Type B pancreatic cell (in vitro differentiated cells): ENCODE results near the gene CEACAM21. TPM values are rescaled to one million over a fixed set of nuclear protein-coding genes. Genes with fewer than 3 reads are reported as not detected.

Experiments used
- DNase-seq: peaks from one replicate; pipeline ENCODE4 v3.0.0; 2021; ENCODE audit warnings: mixed read lengths; ENCODE audit not compliant: unreplicated experiment; ENCODE audit errors: extremely low spot score
- H3K27ac Mint-ChIP-seq: 2 replicates; pipeline ENCODE4 v1.8.0; 2021; ENCODE audit warnings: mild to moderate bottlenecking, mixed read lengths
- H3K27me3 Mint-ChIP-seq: 2 replicates; pipeline ENCODE4 v1.8.0; 2021; ENCODE audit warnings: mixed read lengths
- H3K36me3 Mint-ChIP-seq: 2 replicates; pipeline ENCODE4 v1.8.0; 2021; ENCODE audit warnings: mixed read lengths
- H3K4me1 Mint-ChIP-seq: one replicate; pipeline ENCODE4 v1.8.0; 2021; ENCODE audit warnings: mixed read lengths; ENCODE audit not compliant: unreplicated experiment
- H3K4me3 Mint-ChIP-seq: 2 replicates; pipeline ENCODE4 v1.8.0; 2021; ENCODE audit warnings: mild to moderate bottlenecking, mixed read lengths
- H3K9me3 Mint-ChIP-seq: 2 replicates; pipeline ENCODE4 v1.8.0; 2021; ENCODE audit warnings: mixed read lengths
- total RNA-seq: library from RNA; stranded (reverse); gene quantifications from 2 replicates; pipeline ENCODE4 v1.2.1, GENCODE V29; 2021; ENCODE audit warnings: low replicate concordance
- TF ChIP-seq, protein P1 (sequence below): fragments of 200-600 bp; sonication (generic); conservative IDR thresholded peaks from 2 replicates; pipeline ENCODE4 v1.5.0; 2021; ENCODE audit warnings: antibody characterized with exemption, mild to moderate bottlenecking

Gene CEACAM21
- total RNA-seq, 1 donor from 2014 or later: not detected

DNA sequence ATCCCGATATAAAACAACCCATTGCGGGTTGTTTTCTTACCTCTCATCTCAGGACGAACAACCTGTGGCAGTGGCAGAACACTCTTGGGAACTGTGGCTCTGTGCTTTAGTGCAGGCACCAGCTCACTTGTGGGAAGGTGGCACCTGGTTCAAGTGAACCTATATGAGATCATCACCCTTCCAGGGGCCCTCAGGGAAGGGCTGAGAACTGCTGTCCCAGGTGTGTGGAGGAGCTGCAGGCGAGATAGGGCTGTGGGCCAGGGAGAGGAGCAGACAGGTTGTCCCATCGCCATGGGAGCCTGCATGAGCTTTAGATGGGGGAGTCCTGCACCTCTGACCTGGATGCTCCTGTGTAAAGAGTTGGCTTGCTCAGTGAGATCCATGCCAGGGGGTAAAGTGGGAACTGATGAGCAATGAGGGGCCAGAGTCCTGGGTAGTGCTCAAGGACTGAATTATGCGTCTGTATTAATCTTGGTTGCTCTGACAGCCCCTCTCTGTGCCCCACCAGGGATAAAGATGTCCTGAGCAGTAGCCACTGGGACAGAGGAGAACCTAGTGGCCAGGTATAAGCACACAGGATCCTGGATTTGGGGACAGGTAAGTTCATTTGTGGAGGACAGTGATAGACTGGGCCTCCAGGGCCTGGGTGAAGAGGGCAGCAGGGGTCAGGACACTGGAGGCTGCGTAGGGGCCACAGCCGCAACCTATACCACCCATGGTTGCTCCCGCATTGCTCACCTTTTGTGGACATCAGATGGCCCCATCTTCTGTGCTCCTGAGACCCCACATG is 42.2 kb downstream of the CEACAM21 start:
- Mint-ChIP-seq H3K36me3 (no peaks in the 10 kb centered on the region), H3K9me3 (peaks cover 11% of the 10 kb centered on the region), H3K27me3 (no peaks in the 10 kb centered on the region), H3K4me3 (no peak overlapping the region), H3K4me1 (no peaks in the 10 kb centered on the region), H3K27ac (no peak overlapping the region)
- TF ChIP-seq, protein P1, sequence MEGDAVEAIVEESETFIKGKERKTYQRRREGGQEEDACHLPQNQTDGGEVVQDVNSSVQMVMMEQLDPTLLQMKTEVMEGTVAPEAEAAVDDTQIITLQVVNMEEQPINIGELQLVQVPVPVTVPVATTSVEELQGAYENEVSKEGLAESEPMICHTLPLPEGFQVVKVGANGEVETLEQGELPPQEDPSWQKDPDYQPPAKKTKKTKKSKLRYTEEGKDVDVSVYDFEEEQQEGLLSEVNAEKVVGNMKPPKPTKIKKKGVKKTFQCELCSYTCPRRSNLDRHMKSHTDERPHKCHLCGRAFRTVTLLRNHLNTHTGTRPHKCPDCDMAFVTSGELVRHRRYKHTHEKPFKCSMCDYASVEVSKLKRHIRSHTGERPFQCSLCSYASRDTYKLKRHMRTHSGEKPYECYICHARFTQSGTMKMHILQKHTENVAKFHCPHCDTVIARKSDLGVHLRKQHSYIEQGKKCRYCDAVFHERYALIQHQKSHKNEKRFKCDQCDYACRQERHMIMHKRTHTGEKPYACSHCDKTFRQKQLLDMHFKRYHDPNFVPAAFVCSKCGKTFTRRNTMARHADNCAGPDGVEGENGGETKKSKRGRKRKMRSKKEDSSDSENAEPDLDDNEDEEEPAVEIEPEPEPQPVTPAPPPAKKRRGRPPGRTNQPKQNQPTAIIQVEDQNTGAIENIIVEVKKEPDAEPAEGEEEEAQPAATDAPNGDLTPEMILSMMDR: no peak
- DNase-seq: peak; percentile 29

DNA sequence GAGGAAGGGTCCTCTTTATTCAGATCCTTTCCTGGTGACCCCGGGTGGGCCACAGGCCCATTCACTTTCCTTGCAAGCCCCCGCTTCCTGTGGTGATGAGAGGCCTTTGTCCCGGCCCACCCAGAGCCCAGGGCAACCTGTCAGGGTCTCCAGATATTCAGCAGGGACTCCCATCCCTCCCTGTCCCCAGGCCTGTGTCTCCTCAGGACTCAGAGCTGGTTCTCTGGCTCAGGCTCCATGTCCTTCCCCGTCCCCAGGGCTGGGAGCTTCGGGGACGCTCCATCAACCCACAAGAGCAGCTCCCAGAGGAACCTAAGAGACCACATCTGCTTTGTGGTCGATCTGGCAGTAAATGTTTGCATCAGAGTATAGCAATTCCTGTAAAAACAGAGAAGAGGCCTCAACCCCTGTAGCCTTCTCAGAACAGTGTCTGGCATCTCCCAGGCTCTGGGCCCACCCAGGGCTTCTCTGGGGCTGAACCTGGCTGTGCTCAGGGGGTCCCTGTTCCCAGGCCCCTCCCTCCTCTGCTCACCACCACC is 43.1 kb downstream of the CEACAM21 start:
- H3K9me3 Mint-ChIP-seq: peaks cover 10% of the 10 kb centered on the region
- no peak overlapping the region for H3K4me3 Mint-ChIP-seq
- H3K36me3 Mint-ChIP-seq: no peaks in the 10 kb centered on the region
- TF ChIP-seq, protein P1: no peak
- H3K4me1 Mint-ChIP-seq: no peaks in the 10 kb centered on the region
- H3K27ac Mint-ChIP-seq: no peak overlapping the region
- DNase-seq: no peak
- no peaks in the 10 kb centered on the region for H3K27me3 Mint-ChIP-seq

DNA sequence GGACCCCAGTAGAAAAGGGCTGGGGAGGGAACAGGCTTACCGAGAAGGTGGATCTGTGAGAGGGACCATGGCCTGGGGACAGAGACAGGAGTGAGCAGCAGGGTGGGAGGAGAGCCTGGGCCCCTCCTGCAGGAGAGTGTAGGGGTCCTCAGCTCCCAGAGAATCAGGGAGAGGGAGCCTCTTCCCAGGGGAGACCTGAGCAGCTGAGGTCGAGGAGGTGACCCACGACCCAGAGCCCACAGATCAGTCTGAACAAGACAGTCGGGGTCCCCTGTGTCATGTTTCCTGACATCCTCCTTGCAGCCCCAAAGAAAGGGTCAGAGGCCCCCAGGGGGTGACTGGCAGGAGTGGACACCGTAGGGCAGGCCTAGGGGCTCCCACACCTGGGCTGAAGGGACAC is 44.2 kb downstream of the CEACAM21 start:
- DNase-seq: peak; percentile 56
- Mint-ChIP-seq H3K27me3 (no peaks in the 10 kb centered on the region), H3K4me1 (no peaks in the 10 kb centered on the region), H3K9me3 (peaks cover 5% of the 10 kb centered on the region), H3K4me3 (no peak overlapping the region), H3K36me3 (no peaks in the 10 kb centered on the region), H3K27ac (no peak overlapping the region)
- TF ChIP-seq, protein P1: no peak

DNA sequence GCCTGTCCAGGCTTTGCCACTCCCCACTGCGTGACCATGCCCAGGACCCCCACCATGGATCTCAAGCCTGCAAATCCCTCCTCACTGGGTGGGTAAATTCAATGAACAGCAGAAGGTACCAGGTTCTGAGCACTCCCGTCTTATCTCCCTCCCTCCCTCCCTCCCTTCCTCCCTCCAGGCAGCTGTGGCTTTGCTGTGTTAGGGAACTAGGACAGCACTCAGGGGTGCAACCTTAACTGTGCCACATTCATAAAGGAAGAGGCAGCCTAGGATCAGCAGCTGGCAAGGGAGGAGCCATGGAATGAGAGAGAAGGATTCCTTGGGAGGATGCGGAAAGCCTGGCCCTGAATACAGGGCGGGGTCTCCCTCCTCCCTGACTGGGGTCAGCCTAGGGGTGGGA is 45.3 kb downstream of the CEACAM21 start:
- TF ChIP-seq, protein P1: no peak
- Mint-ChIP-seq H3K27me3 (no peaks in the 10 kb centered on the region), H3K4me3 (no peak overlapping the region), H3K9me3 (peaks cover 5% of the 10 kb centered on the region), H3K36me3 (no peaks in the 10 kb centered on the region), H3K27ac (no peak overlapping the region), H3K4me1 (no peaks in the 10 kb centered on the region)
- peak; percentile 58 for DNase-seq

DNA sequence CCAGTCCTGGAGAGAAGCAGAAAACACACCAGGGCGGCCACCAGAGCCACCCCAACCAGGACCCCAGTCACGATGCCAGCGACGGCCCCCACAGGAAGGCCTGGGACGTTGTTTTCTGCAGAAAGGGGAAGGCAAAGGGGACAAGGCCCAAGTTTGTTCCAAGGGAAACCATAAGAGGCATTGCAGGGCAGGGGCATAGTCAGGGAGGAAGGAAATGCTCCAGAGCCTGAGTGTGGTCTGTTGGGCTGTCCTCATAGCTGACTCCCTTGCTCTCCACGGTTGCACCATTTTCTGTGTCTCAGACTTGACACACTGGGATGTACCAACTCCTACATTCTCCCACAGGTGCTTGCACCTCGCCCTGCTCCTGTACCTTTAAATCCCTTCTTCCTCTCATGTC is 45.7 kb downstream of the CEACAM21 start:
- no peak for DNase-seq
- H3K27me3 Mint-ChIP-seq: no peaks in the 10 kb centered on the region
- no peaks in the 10 kb centered on the region for H3K36me3 Mint-ChIP-seq
- H3K9me3 Mint-ChIP-seq: peaks cover 5% of the 10 kb centered on the region
- no peak overlapping the region for H3K27ac Mint-ChIP-seq
- TF ChIP-seq, protein P1: no peak
- no peaks in the 10 kb centered on the region for H3K4me1 Mint-ChIP-seq
- no peak overlapping the region for H3K4me3 Mint-ChIP-seq
